ENCODE results near the gene IFNL2.

IFNL2 gene

GRCh38 chr19:39246951-39247669 is 21.1 kb upstream of the IFNL2 start:
- peak overlapping the region; percentile 26 to 65 for H3K4me3 Mint-ChIP-seq
- no peak overlapping the region for H3K27ac Mint-ChIP-seq
- DNase-seq (peak in 1 of 2 donors; percentile 27), ATAC-seq (peak; percentile 63)
- H3K9me3 Mint-ChIP-seq, result no peaks in the 10 kb centered on the region
- H3K4me1 Mint-ChIP-seq, result peaks cover 4% of the 10 kb centered on the region
- peaks cover 35% of the 10 kb centered on the region for H3K27me3 Mint-ChIP-seq

GRCh38 chr19:39247701-39248664 is 20.2 kb upstream of the IFNL2 start:
- Mint-ChIP-seq H3K4me1 (peaks cover 9% of the 10 kb centered on the region), H3K27ac (no peak overlapping the region), H3K4me3 (no peak overlapping the region), H3K27me3 (peaks cover 35% of the 10 kb centered on the region), H3K9me3 (no peaks in the 10 kb centered on the region)
- peak; percentile 44 for ATAC-seq
- no peak for DNase-seq

GRCh38 chr19:39248806-39249205 is 19.4 kb upstream of the IFNL2 start, which contains the start of gene IFNL4:
TSS of gene IFNL4 (minus strand) at chr19:39248856.
- no peak for DNase-seq
- no peak for ATAC-seq
- peaks cover 35% of the 10 kb centered on the region for H3K27me3 Mint-ChIP-seq
- no peaks in the 10 kb centered on the region for H3K9me3 Mint-ChIP-seq
- no peak within 1 kb of the TSS for H3K4me3 Mint-ChIP-seq
- peaks cover 9% of the 10 kb centered on the region for H3K4me1 Mint-ChIP-seq
- H3K27ac Mint-ChIP-seq, result no peak within 1 kb of the TSS

GRCh38 chr19:39251081-39251480 is 17.1 kb upstream of the IFNL2 start:
- Mint-ChIP-seq H3K4me1 (peaks cover 9% of the 10 kb centered on the region), H3K27ac (no peak overlapping the region), H3K4me3 (no peak overlapping the region)

GRCh38 chr19:39251846-39252245 is 16.4 kb upstream of the IFNL2 start:
- no peak overlapping the region for H3K4me3 Mint-ChIP-seq
- peaks cover 9% of the 10 kb centered on the region for H3K4me1 Mint-ChIP-seq
- DNase-seq, result no peak
- H3K9me3 Mint-ChIP-seq, result no peaks in the 10 kb centered on the region
- no peak overlapping the region for H3K27ac Mint-ChIP-seq
- peaks cover 35% of the 10 kb centered on the region for H3K27me3 Mint-ChIP-seq
- ATAC-seq, result no peak

More at GRCh38 chr19:39251081-39251480, 17.1 kb upstream of the IFNL2 start:
- ATAC-seq (no peak), DNase-seq (no peak)
- Mint-ChIP-seq H3K9me3 (no peaks in the 10 kb centered on the region), H3K27me3 (peaks cover 35% of the 10 kb centered on the region)

- DNase-seq, result no peak
- H3K4me1 Mint-ChIP-seq, result peaks cover 5% of the 10 kb centered on the region
- no peak overlapping the region for H3K4me3 Mint-ChIP-seq
- peak overlapping the region in 1 of 2 donors; percentile 62 for H3K27ac Mint-ChIP-seq
- H3K27me3 Mint-ChIP-seq, result peaks cover 29% of the 10 kb centered on the region
- ATAC-seq, result no peak
- H3K9me3 Mint-ChIP-seq, result no peaks in the 10 kb centered on the region
Measured at GRCh38 chr19:39252458-39252857, 15.7 kb upstream of the IFNL2 start.

GRCh38 chr19:39253374-39254149 is 14.6 kb upstream of the IFNL2 start:
- ATAC-seq (no peak), DNase-seq (no peak)
- H3K4me1 Mint-ChIP-seq, result peaks cover 10% of the 10 kb centered on the region
- H3K27me3 Mint-ChIP-seq, result peaks cover 18% of the 10 kb centered on the region
- H3K4me3 Mint-ChIP-seq, result no peak overlapping the region
- no peaks in the 10 kb centered on the region for H3K9me3 Mint-ChIP-seq
- H3K27ac Mint-ChIP-seq, result peak overlapping the region in 1 of 2 donors; percentile 14

GRCh38 chr19:39254531-39255345 is 13.5 kb upstream of the IFNL2 start:
- ATAC-seq, result no peak

GRCh38 chr19:39257227-39257626 is 11.0 kb upstream of the IFNL2 start:
- peaks cover 10% of the 10 kb centered on the region for H3K4me1 Mint-ChIP-seq
- no peak overlapping the region for H3K4me3 Mint-ChIP-seq
- no peaks in the 10 kb centered on the region for H3K9me3 Mint-ChIP-seq
- no peak for DNase-seq
- no peak for ATAC-seq
- peaks cover 10% of the 10 kb centered on the region for H3K27me3 Mint-ChIP-seq
- no peak overlapping the region for H3K27ac Mint-ChIP-seq

More at GRCh38 chr19:39254531-39255345, 13.5 kb upstream of the IFNL2 start:
- Mint-ChIP-seq H3K4me1 (peaks cover 10% of the 10 kb centered on the region), H3K27me3 (peaks cover 9% of the 10 kb centered on the region), H3K4me3 (no peak overlapping the region), H3K27ac (no peak overlapping the region), H3K9me3 (no peaks in the 10 kb centered on the region)
- no peak for DNase-seq

GRCh38 chr19:39261704-39262103 is 6.5 kb upstream of the IFNL2 start:
- H3K4me1 Mint-ChIP-seq, result peaks cover 28% of the 10 kb centered on the region
- peaks cover 47% of the 10 kb centered on the region for H3K27me3 Mint-ChIP-seq
- ATAC-seq (no peak), DNase-seq (no peak)
- no peaks in the 10 kb centered on the region for H3K9me3 Mint-ChIP-seq
- H3K27ac Mint-ChIP-seq, result no peak overlapping the region
- no peak overlapping the region for H3K4me3 Mint-ChIP-seq

GRCh38 chr19:39262496-39262895 is 5.7 kb upstream of the IFNL2 start:
- peaks cover 47% of the 10 kb centered on the region for H3K27me3 Mint-ChIP-seq
- H3K27ac Mint-ChIP-seq, result no peak overlapping the region
- no peak for ATAC-seq
- H3K4me1 Mint-ChIP-seq, result peaks cover 28% of the 10 kb centered on the region
- no peaks in the 10 kb centered on the region for H3K9me3 Mint-ChIP-seq
- no peak for DNase-seq
- no peak overlapping the region for H3K4me3 Mint-ChIP-seq

- ATAC-seq (peak; percentile 26), DNase-seq (no peak)
Measured at GRCh38 chr19:39263912-39264305, 4.3 kb upstream of the IFNL2 start.

GRCh38 chr19:39264306-39265290 is 3.6 kb upstream of the IFNL2 start:
- peak; percentile 26 for ATAC-seq
- H3K27me3 Mint-ChIP-seq, result peaks cover 59% of the 10 kb centered on the region
- H3K9me3 Mint-ChIP-seq, result no peaks in the 10 kb centered on the region
- H3K4me3 Mint-ChIP-seq, result peak overlapping the region; percentile 9 to 39
- no peak overlapping the region for H3K27ac Mint-ChIP-seq
- peaks cover 23% of the 10 kb centered on the region for H3K4me1 Mint-ChIP-seq
- no peak for DNase-seq

More at GRCh38 chr19:39263912-39264305, 4.3 kb upstream of the IFNL2 start:
- Mint-ChIP-seq H3K4me1 (peaks cover 23% of the 10 kb centered on the region), H3K9me3 (no peaks in the 10 kb centered on the region), H3K4me3 (peak overlapping the region in 1 of 2 donors; percentile 39), H3K27me3 (peaks cover 52% of the 10 kb centered on the region), H3K27ac (no peak overlapping the region)
